NB4 (cell line): ENCODE data around the gene EGR1.

Experiments
- DNase-seq: peaks from one replicate; pipeline ENCODE4 v3.0.0; 2010; ENCODE audit warnings: low read depth
- H3K4me3 ChIP-seq: one replicate; pipeline ENCODE4 v1.5.1; 2011; ENCODE audit warnings: mild to moderate bottlenecking, low read depth, low read length, moderate library complexity
- MYC ChIP-seq: IDR thresholded peaks from 2 replicates; pipeline ENCODE4 v1.6.1; 2011; ENCODE audit warnings: low read depth, low read length
- POLR2A ChIP-seq: IDR thresholded peaks from 2 replicates; pipeline ENCODE4 v1.6.1; 2011; ENCODE audit warnings: mild to moderate bottlenecking; ENCODE audit not compliant: insufficient read length; ENCODE audit errors: extremely low read depth
- TF ChIP-seq, protein P1 (sequence below): IDR thresholded peaks from 2 replicates; pipeline ENCODE4 v1.6.1; 2011; ENCODE audit warnings: low read depth, low read length
- TF ChIP-seq, protein P2 (sequence below): IDR thresholded peaks from one replicate; pipeline ENCODE4 v1.5.1; 2012; ENCODE audit warnings: low read depth, low read length

EGR1 gene

DNA sequence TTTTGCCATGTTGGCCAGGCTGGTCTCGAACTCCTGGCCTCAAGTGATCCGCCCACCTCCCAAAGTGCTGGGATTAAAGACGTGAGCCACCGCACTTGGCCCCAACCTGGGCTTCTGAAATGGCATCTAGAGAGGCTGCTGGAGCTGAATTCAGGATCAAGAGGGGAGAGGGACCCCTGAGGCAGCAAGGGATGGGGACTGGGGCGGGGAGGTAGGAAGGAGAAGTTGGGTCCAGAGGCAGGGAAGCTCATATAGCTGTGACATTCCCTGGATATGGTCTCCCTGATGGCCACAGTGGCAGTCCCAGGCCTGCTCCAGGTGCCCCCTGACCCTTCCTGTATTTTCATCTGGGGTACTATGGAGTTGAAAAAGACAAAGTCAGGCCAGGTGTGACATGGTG lies 14.3 kb upstream of the EGR1 start:
- H3K4me3 ChIP-seq, result no peak overlapping the region
- TF ChIP-seq, protein P1, sequence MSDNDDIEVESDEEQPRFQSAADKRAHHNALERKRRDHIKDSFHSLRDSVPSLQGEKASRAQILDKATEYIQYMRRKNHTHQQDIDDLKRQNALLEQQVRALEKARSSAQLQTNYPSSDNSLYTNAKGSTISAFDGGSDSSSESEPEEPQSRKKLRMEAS, result no peak
- no peak for TF ChIP-seq MYC
- TF ChIP-seq, protein P2, sequence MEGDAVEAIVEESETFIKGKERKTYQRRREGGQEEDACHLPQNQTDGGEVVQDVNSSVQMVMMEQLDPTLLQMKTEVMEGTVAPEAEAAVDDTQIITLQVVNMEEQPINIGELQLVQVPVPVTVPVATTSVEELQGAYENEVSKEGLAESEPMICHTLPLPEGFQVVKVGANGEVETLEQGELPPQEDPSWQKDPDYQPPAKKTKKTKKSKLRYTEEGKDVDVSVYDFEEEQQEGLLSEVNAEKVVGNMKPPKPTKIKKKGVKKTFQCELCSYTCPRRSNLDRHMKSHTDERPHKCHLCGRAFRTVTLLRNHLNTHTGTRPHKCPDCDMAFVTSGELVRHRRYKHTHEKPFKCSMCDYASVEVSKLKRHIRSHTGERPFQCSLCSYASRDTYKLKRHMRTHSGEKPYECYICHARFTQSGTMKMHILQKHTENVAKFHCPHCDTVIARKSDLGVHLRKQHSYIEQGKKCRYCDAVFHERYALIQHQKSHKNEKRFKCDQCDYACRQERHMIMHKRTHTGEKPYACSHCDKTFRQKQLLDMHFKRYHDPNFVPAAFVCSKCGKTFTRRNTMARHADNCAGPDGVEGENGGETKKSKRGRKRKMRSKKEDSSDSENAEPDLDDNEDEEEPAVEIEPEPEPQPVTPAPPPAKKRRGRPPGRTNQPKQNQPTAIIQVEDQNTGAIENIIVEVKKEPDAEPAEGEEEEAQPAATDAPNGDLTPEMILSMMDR, result no peak
- TF ChIP-seq POLR2A, result no peak
- no peak for DNase-seq

DNA sequence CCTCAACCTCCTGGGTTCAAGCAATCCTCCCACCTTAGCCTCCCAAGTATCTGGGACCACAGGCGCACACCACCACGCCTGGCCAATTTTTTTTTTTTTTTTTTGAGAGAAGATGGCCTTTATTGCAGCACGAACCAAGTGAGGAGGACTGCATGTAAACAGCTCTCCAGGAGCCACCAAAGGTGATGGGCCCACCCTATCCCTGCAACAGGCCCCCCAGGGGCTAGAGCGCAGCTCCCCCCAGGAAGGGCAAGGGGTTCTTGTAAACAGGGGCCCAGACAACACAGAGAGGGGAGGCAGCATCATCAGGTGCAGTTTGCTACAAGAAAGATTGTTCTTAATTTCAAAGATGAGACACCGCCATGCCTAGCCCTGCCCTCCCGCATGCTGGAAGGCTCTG lies 12.6 kb upstream of the EGR1 start:
- H3K4me3 ChIP-seq, result no peak overlapping the region
- DNase-seq, result no peak
- TF ChIP-seq MYC (no peak), POLR2A (no peak)
- TF ChIP-seq, protein P1, result no peak
- TF ChIP-seq, protein P2, result no peak

DNA sequence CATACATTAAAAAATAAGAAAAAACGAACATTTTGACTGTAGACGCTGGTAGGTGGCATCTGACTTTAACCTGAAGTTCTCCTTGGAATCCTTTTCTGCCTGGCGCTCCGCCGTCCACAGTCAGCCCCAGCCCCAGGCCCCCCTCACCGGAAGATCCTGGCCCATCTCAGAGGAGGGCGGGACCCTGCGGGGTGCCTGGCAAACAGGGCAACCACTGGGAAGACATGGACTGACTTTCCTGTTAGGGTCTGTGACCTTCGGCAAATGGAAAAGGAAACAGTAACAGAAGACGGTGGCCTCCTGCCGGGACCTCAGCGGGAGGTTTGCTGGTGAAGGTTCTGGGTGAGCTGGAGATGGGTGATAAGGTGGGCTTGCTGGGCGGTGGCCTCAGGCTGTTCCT lies 11.7 kb upstream of the EGR1 start:
- no peak overlapping the region for H3K4me3 ChIP-seq

DNA sequence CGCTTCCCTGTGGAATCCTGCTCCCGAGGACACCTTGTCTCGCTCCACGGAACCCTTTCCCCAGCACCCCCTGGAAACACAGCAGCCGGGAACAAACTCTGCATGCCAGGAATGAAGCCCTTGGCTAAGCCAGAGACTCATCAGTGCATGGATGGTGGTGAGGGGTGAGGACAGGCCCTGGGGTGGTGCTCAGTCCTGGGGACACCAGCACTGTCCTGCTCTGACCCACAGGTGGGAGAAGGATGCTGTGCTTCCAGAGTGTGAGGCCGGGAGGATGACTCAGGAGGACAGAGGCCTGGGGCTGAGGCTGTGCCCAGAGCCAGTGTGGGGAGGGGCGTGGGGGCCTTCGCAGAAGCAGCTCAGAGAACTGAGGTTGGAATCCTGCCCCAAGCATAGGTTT lies 11.2 kb upstream of the EGR1 start:
- DNase-seq, result no peak
- no peak overlapping the region for H3K4me3 ChIP-seq
- TF ChIP-seq, protein P1, result no peak
- TF ChIP-seq POLR2A (no peak), MYC (no peak)
- TF ChIP-seq, protein P2, result no peak

More for the DNA sequence above, 11.7 kb upstream of the EGR1 start:
- DNase-seq, result no peak
- TF ChIP-seq MYC (no peak), POLR2A (no peak)
- TF ChIP-seq, protein P1, result no peak
- TF ChIP-seq, protein P2, result no peak

DNA sequence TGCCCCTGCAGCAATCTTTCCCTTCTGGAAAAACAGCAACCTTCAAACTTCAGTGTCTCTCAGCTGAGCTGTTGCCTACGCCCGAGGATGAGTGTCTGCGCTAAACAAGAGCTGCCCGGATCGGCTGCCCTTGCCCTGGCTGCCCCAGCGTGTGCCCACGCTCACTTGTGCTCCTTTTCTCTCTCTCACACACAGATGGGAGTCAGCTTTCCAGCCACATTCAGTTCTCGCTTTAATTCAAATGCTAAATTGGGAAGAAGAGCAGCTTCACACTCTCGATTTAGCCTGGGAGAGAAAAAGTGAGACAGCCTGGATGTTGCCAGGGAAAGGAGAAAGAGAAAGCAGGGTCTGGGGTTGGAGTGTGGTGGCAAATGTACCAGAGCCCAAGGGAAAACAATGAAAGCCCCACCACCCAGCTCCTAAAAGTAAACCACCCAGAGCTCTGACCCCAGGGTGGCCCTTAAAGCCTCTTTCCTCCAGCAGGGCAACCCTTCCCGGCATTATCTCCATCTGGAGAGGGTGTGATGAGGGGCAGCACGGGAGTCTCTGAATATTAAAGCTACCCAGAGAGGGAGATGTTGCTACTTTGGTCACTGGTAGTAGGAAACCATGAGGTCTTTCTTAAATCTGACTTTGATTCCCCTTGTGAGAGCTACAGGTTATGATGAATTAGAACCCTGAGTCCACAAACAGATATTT lies 9.9 kb upstream of the EGR1 start:
- H3K4me3 ChIP-seq, result no peak overlapping the region
- TF ChIP-seq MYC (no peak), POLR2A (no peak)
- TF ChIP-seq, protein P2, result no peak
- TF ChIP-seq, protein P1, result no peak
- no peak for DNase-seq
